B cell (primary cell): ENCODE data around the gene STK17A. TPM values are rescaled to one million over a fixed set of nuclear protein-coding genes. Genes with fewer than 3 reads are reported as not detected.

Experiments
- ATAC-seq: fragments of 200-7000 bp; cut with Tn5 transposase; one replicate; pipeline ENCODE4 v1.10.0; 2021; ENCODE audit warnings: low read depth, mild to moderate bottlenecking, moderate number of reproducible peaks, moderate library complexity
- CTCF ChIA-PET: fragments of 350-600 bp; sonication (Branson Sonifier 250); formaldehyde crosslinking; loops from one replicate; lab custom pipeline; 2021; ENCODE audit warnings: antibody characterized with exemption, inconsistent platforms; lab: Charles Lee
- POLR2A ChIA-PET: fragments of 350-600 bp; sonication (Branson Sonifier 250); formaldehyde crosslinking; loops from one replicate; lab custom pipeline; 2021; ENCODE audit warnings: antibody characterized with exemption; lab: Charles Lee
- DNase-seq: peaks from one replicate; pipeline ENCODE4 v3.0.0; 2013
- H2AFZ ChIP-seq: 2 replicates; pipeline ENCODE4 v1.6.1; 2012; ENCODE audit warnings: mild to moderate bottlenecking, low read depth, low read length; ENCODE audit not compliant: insufficient read depth, poor library complexity, severe bottlenecking
- H3K27ac ChIP-seq, 2 donors: 1 replicate in 1 of 2; 2 replicates in 1 of 2; pipeline ENCODE4 v1.5.1; 2012 to 2013; ENCODE audit warnings: low read length in 2 of 2, mild to moderate bottlenecking in 2 of 2, moderate library complexity in 1 of 2
- H3K27me3 ChIP-seq, 4 experiments: fragments of 200-600 bp in 1 of 4; sonication (generic) in 1 of 4; replicated peaks in 1 of 4; 1 replicate in 2 of 4; 2 replicates in 2 of 4; pipeline versions ENCODE4 v1.6.1 to v1.7.0; 2013 to 2016; ENCODE audit warnings: low read length in 3 of 4, mild to moderate bottlenecking in 2 of 4, mixed read lengths in 1 of 4, moderate library complexity in 1 of 4; ENCODE audit not compliant: insufficient read depth in 4 of 4, control insufficient read depth in 3 of 4; ENCODE audit errors: control extremely low read depth in 1 of 4
- H3K36me3 ChIP-seq, 2 experiments: replicated peaks in 1 of 2; 1 replicate in 1 of 2; 2 replicates in 1 of 2; pipeline versions ENCODE4 v1.6.1 to v1.7.1; 2013; ENCODE audit warnings: low read length in 1 of 2; ENCODE audit not compliant: insufficient read depth in 2 of 2, control insufficient read depth in 1 of 2; ENCODE audit errors: control extremely low read depth in 1 of 2, extremely low read depth in 1 of 2
- H3K4me1 ChIP-seq, 2 donors: fragments of 200-600 bp in 1 of 2; sonication (generic) in 1 of 2; 1 replicate in 1 of 2; 2 replicates in 1 of 2; pipeline versions ENCODE4 v1.5.1 to v1.6.1; 2013 to 2017; ENCODE audit warnings: low read length in 2 of 2; ENCODE audit not compliant: control insufficient read depth in 2 of 2, insufficient read depth in 2 of 2
- H3K4me2 ChIP-seq: replicated peaks from 2 replicates; pipeline ENCODE3; 2012; ENCODE audit warnings: mild to moderate bottlenecking, low read depth, low read length; ENCODE audit not compliant: poor library complexity, severe bottlenecking
- H3K4me3 ChIP-seq, 5 experiments: fragments of 200-600 bp in 1 of 5; sonication (generic) in 1 of 5; 1 replicate in 3 of 5; 2 replicates in 2 of 5; pipeline versions ENCODE4 v1.5.1 to v1.7.0; 2011 to 2016; ENCODE audit warnings: low read length in 4 of 5, mild to moderate bottlenecking in 4 of 5, low read depth in 2 of 5, control low read depth in 1 of 5, moderate library complexity in 1 of 5; ENCODE audit not compliant: insufficient read depth in 1 of 5; ENCODE audit errors: control extremely low read depth in 1 of 5, extremely low read depth in 1 of 5
- H3K79me2 ChIP-seq: fragments of 200-600 bp; sonication (generic); one replicate; pipeline ENCODE4 v1.6.0; 2016; ENCODE audit warnings: low read length; ENCODE audit not compliant: control insufficient read depth, insufficient read depth
- H3K9ac ChIP-seq: fragments of 200-600 bp; sonication (generic); 2 replicates; pipeline ENCODE4 v1.6.1; 2017; ENCODE audit warnings: mild to moderate bottlenecking, low read length, moderate library complexity
- H3K9me3 ChIP-seq, 3 donors: one replicate each; pipeline versions ENCODE4 v1.6.1 to v1.7.1; 2013; ENCODE audit warnings: low read length in 2 of 3; ENCODE audit not compliant: control insufficient read depth in 2 of 3, insufficient read depth in 1 of 3; ENCODE audit errors: control extremely low read depth in 1 of 3
- H4K20me1 ChIP-seq: 2 replicates; pipeline ENCODE4 v1.6.0; 2012; ENCODE audit warnings: mild to moderate bottlenecking, low read length; ENCODE audit not compliant: insufficient read depth, control insufficient read depth, poor library complexity, severe bottlenecking
- H3K27ac Mint-ChIP-seq: one replicate; pipeline ENCODE4 v1.8.0; 2021; ENCODE audit warnings: mixed read lengths
- H3K27me3 Mint-ChIP-seq: one replicate; pipeline ENCODE4 v1.8.0; 2021; ENCODE audit warnings: mixed read lengths
- H3K4me1 Mint-ChIP-seq: one replicate; pipeline ENCODE4 v1.8.0; 2021; ENCODE audit warnings: mixed read lengths
- H3K4me3 Mint-ChIP-seq: one replicate; pipeline ENCODE4 v1.8.0; 2021; ENCODE audit warnings: mixed read lengths
- H3K9me3 Mint-ChIP-seq: one replicate; pipeline ENCODE4 v1.8.0; 2022; ENCODE audit warnings: mixed read lengths; ENCODE audit not compliant: insufficient read depth
- CTCF ChIP-seq: fragments of 200-600 bp; IDR thresholded peaks from one replicate; pipeline ENCODE4 v1.8.0; 2022; ENCODE audit warnings: antibody characterized with exemption, mild to moderate bottlenecking
- EZH2 ChIP-seq: IDR thresholded peaks from 2 replicates; pipeline ENCODE4 v1.6.1; 2012; ENCODE audit warnings: borderline replicate concordance, low read depth, mild to moderate bottlenecking, moderate library complexity, low read length; ENCODE audit not compliant: insufficient read depth, poor library complexity, severe bottlenecking
- WGBS: methylation state at CpG from one replicate; pipeline ENCODE4 v1.1.5; 2013; ENCODE audit warnings: missing lambda C conversion rate; ENCODE audit not compliant: insufficient coverage; 5-methylcytosine and 5-hydroxymethylcytosine counted together
- intact Hi-C: fragments of 100-400 bp; cut with micrococcal nuclease; formaldehyde crosslinking; loops from one replicate; pipeline ENCODE4 v1.10.0; 2022
- polyA plus RNA-seq: library from polyadenylated mRNA; depleted of rRNA; stranded (reverse); fragments of >200 nt; gene quantifications from 2 replicates; pipeline ENCODE4 v1.2.3, GENCODE V29; 2012
- total RNA-seq, 2 donors: library from RNA; stranded (reverse); fragments of 120-200 nt in 1 of 2; gene quantifications; 1 replicate in 1 of 2; 2 replicates in 1 of 2; pipeline versions ENCODE4 v1.2.3 to v1.2.4, GENCODE V29; 2013 to 2022

Gene STK17A
- total and polyA plus RNA-seq, 2 donors (not counting 1 experiment from before 2014, with no cell fraction given) = 72.8 to 111 TPM

- ATAC-seq (no peak), DNase-seq (no peak)
- Histone ChIP-seq H3K27me3 (no peaks in the 10 kb centered on the region), H3K36me3 (peaks cover 1 to 8% of the 10 kb centered on the region in 2 experiments), H3K9me3 (no peaks in the 10 kb centered on the region), H3K79me2 (peaks cover 100% of the 10 kb centered on the region), H3K4me3 (peak overlapping the region in 2 of 5 experiments; percentile 5 to 91), H3K4me1 (peaks cover 68 to 71% of the 10 kb centered on the region in 2 donors), H3K27ac (peak overlapping the region; percentile 86 to 94), H3K9ac (peak overlapping the region; percentile 7), H4K20me1 (peaks cover 60% of the 10 kb centered on the region), H2AFZ (no peak overlapping the region), H3K4me2 (peak overlapping the region; percentile 82)
- 100% methylated on average over 2 of the region's 5 CpGs for WGBS
- H3K4me3 Mint-ChIP-seq = peak overlapping the region; percentile 43
- no peaks in the 10 kb centered on the region for H3K27me3 Mint-ChIP-seq
- intact Hi-C loops = loop anchor here (2.0 to 5.0 kb wide), 2 partner anchors 14 to 339 kb away; partner anchors contain the start of gene UBE2D4
- ChIA-PET POLR2A (interaction anchor here (0.6 kb wide), 1 partner anchor 10 kb away, joined by 3 read pairs; no protein-coding TSS in a partner anchor), CTCF (interaction anchor here (0.9 to 13.1 kb wide), 5 partner anchors 13 to 132 kb away, joined by 3 to 721 read pairs (median 6); no protein-coding TSS in a partner anchor)
- no peak for TF ChIP-seq EZH2
- TF ChIP-seq CTCF = no peak
- H3K27ac Mint-ChIP-seq = peak overlapping the region; percentile 81
- peaks cover 73% of the 10 kb centered on the region for H3K4me1 Mint-ChIP-seq
- no peaks in the 10 kb centered on the region for H3K9me3 Mint-ChIP-seq
Observed at GRCh38 chr7:43588477-43589132, 5.7 kb downstream of the STK17A start.

- ChIA-PET CTCF (interaction anchor here (0.9 to 13.1 kb wide), 3 partner anchors 58 to 132 kb away, joined by 3 to 721 read pairs (median 203); no protein-coding TSS in a partner anchor), POLR2A (interaction anchor here (0.6 kb wide), 1 partner anchor 9 kb away, joined by 3 read pairs; no protein-coding TSS in a partner anchor)
- peak overlapping the region; percentile 82 for H3K4me2 ChIP-seq
- H3K27me3 ChIP-seq = no peaks in the 10 kb centered on the region
- intact Hi-C loops = loop anchor here (2.0 to 5.0 kb wide), 2 partner anchors 14 to 338 kb away; partner anchors contain the start of gene UBE2D4
- peak overlapping the region; percentile 57 for H3K4me3 Mint-ChIP-seq
- peak overlapping the region; percentile 7 for H3K9ac ChIP-seq
- TF ChIP-seq CTCF (no peak), EZH2 (no peak)
- H3K4me1 ChIP-seq = peaks cover 71 to 76% of the 10 kb centered on the region in 2 donors
- H2AFZ ChIP-seq = no peak overlapping the region
- ATAC-seq (no peak), DNase-seq (no peak)
- no peaks in the 10 kb centered on the region for H3K27me3 Mint-ChIP-seq
- peaks cover 1 to 8% of the 10 kb centered on the region in 2 experiments for H3K36me3 ChIP-seq
- no peaks in the 10 kb centered on the region for H3K9me3 ChIP-seq
- peaks cover 77% of the 10 kb centered on the region for H3K4me1 Mint-ChIP-seq
- peak overlapping the region; percentile 86 to 94 for H3K27ac ChIP-seq
- H3K4me3 ChIP-seq = peak overlapping the region in 2 of 5 experiments; percentile 1 to 13
- H3K9me3 Mint-ChIP-seq = no peaks in the 10 kb centered on the region
- peak overlapping the region; percentile 50 for H3K27ac Mint-ChIP-seq
- H3K79me2 ChIP-seq = peaks cover 100% of the 10 kb centered on the region
- H4K20me1 ChIP-seq = peaks cover 60% of the 10 kb centered on the region
Observed at GRCh38 chr7:43589133-43589478, 6.2 kb downstream of the STK17A start.
